ENCODE results near the gene MCC. TPM values are rescaled to one million over a fixed set of nuclear protein-coding genes. Genes with fewer than 3 reads are reported as not detected.

MCC gene
- total RNA-seq, 2 experiments from 2014 or later: 0.25 TPM; not detected in 1

- Histone ChIP-seq H3K4me3 (ENCODE audit: low read depth, low read length, poor library complexity, severe bottlenecking) (no peak overlapping the region), H3K9me3 (ENCODE audit: low read length) (no peaks in the 10 kb centered on the region), H3K4me2 (ENCODE audit: low read length) (no peak overlapping the region), H3K79me2 (ENCODE audit: insufficient read depth, low read depth, low read length) (peaks cover 20% of the 10 kb centered on the region; the same call in 1 of the 2 replicates), H2AFZ (ENCODE audit: low read length) (no peak overlapping the region), H4K20me1 (ENCODE audit: insufficient read depth, low read length) (peaks cover 11% of the 10 kb centered on the region; the same call in 1 of the 2 replicates), H3K4me1 (ENCODE audit: insufficient read depth, low read length, poor library complexity, severe bottlenecking) (no peaks in the 10 kb centered on the region), H3K36me3 (ENCODE audit: insufficient read depth, low read length) (peaks cover 87% of the 10 kb centered on the region), H3K9me2 (ENCODE audit: insufficient read depth, low read length) (no peaks in the 10 kb centered on the region), H3K27ac (ENCODE audit: low read depth, low read length, poor library complexity, severe bottlenecking) (no peak overlapping the region)
- POLR2A ChIA-PET: interaction anchor here (0.9 to 1.6 kb wide), 3 partner anchors 16 to 76 kb away, joined by 3 to 4 read pairs (median 4); no protein-coding TSS in a partner anchor
- DNase-seq (ENCODE audit: low spot score): no peak
- intact Hi-C loops (cut with micrococcal nuclease; ENCODE audit: unreplicated experiment): no loop called here
- BruUV-seq (replicated peaks): no TSS peak
- CTCF ChIA-PET (ENCODE audit: unreplicated experiment): no interaction called here
- TF ChIP-seq, protein P1, sequence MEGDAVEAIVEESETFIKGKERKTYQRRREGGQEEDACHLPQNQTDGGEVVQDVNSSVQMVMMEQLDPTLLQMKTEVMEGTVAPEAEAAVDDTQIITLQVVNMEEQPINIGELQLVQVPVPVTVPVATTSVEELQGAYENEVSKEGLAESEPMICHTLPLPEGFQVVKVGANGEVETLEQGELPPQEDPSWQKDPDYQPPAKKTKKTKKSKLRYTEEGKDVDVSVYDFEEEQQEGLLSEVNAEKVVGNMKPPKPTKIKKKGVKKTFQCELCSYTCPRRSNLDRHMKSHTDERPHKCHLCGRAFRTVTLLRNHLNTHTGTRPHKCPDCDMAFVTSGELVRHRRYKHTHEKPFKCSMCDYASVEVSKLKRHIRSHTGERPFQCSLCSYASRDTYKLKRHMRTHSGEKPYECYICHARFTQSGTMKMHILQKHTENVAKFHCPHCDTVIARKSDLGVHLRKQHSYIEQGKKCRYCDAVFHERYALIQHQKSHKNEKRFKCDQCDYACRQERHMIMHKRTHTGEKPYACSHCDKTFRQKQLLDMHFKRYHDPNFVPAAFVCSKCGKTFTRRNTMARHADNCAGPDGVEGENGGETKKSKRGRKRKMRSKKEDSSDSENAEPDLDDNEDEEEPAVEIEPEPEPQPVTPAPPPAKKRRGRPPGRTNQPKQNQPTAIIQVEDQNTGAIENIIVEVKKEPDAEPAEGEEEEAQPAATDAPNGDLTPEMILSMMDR (conservative IDR thresholded peaks at IDR 0.05; ENCODE audit: low read length): no peak
- no peak for TF ChIP-seq EZH2phosphoT487 (IDR thresholded peaks at IDR 0.05; ENCODE audit: borderline replicate concordance, low read depth, low read length)
Measured at GRCh38 chr5:113002423-113002822, 485.8 kb downstream of the MCC start.

GRCh38 chr5:113000466-113000865, 487.8 kb downstream of the MCC start:
- BruUV-seq (replicated peaks): no TSS peak
- Histone ChIP-seq H3K4me2 (ENCODE audit: low read length) (no peak overlapping the region), H3K9me2 (ENCODE audit: insufficient read depth, low read length) (no peaks in the 10 kb centered on the region), H3K36me3 (ENCODE audit: insufficient read depth, low read length) (peaks cover 91% of the 10 kb centered on the region), H4K20me1 (ENCODE audit: insufficient read depth, low read length) (peaks cover 11% of the 10 kb centered on the region; the same call in 1 of the 2 replicates), H2AFZ (ENCODE audit: low read length) (no peak overlapping the region), H3K9me3 (ENCODE audit: low read length) (no peaks in the 10 kb centered on the region), H3K27ac (ENCODE audit: low read depth, low read length, poor library complexity, severe bottlenecking) (no peak overlapping the region), H3K4me1 (ENCODE audit: insufficient read depth, low read length, poor library complexity, severe bottlenecking) (no peaks in the 10 kb centered on the region), H3K4me3 (ENCODE audit: low read depth, low read length, poor library complexity, severe bottlenecking) (no peak overlapping the region), H3K79me2 (ENCODE audit: insufficient read depth, low read depth, low read length) (peaks cover 33% of the 10 kb centered on the region; the same call in 1 of the 2 replicates)
- TF ChIP-seq EZH2phosphoT487 (IDR thresholded peaks at IDR 0.05; ENCODE audit: borderline replicate concordance, low read depth, low read length): no peak
- TF ChIP-seq, protein P1 (conservative IDR thresholded peaks at IDR 0.05; ENCODE audit: low read length): no peak
- ChIA-PET CTCF (ENCODE audit: unreplicated experiment) (no interaction called here), POLR2A (interaction anchor here (0.6 to 1.2 kb wide), 2 partner anchors 560 to 616 kb away, joined by 6 to 7 read pairs; no protein-coding TSS in a partner anchor)
- no peak for DNase-seq (ENCODE audit: low spot score)
- intact Hi-C loops (cut with micrococcal nuclease; ENCODE audit: unreplicated experiment): no loop called here

- CTCF ChIA-PET (ENCODE audit: unreplicated experiment): no interaction called here
- TF ChIP-seq, protein P1 (conservative IDR thresholded peaks at IDR 0.05; ENCODE audit: low read length): no peak
- TF ChIP-seq EZH2phosphoT487 (IDR thresholded peaks at IDR 0.05; ENCODE audit: borderline replicate concordance, low read depth, low read length): no peak
- no TSS peak for BruUV-seq (replicated peaks)
- Histone ChIP-seq H3K9me2 (ENCODE audit: insufficient read depth, low read length) (no peaks in the 10 kb centered on the region), H3K36me3 (ENCODE audit: insufficient read depth, low read length) (peaks cover 84% of the 10 kb centered on the region), H3K4me3 (ENCODE audit: low read depth, low read length, poor library complexity, severe bottlenecking) (no peak overlapping the region), H3K4me1 (ENCODE audit: insufficient read depth, low read length, poor library complexity, severe bottlenecking) (no peaks in the 10 kb centered on the region), H3K9me3 (ENCODE audit: low read length) (no peaks in the 10 kb centered on the region), H4K20me1 (ENCODE audit: insufficient read depth, low read length) (peaks cover 11% of the 10 kb centered on the region; the same call in 1 of the 2 replicates), H3K4me2 (ENCODE audit: low read length) (no peak overlapping the region), H3K79me2 (ENCODE audit: insufficient read depth, low read depth, low read length) (peaks cover 33% of the 10 kb centered on the region; the same call in 1 of the 2 replicates), H3K27ac (ENCODE audit: low read depth, low read length, poor library complexity, severe bottlenecking) (no peak overlapping the region), H2AFZ (ENCODE audit: low read length) (no peak overlapping the region)
- DNase-seq (ENCODE audit: low spot score): no peak
- intact Hi-C loops (cut with micrococcal nuclease; ENCODE audit: unreplicated experiment): no loop called here
- POLR2A ChIA-PET: no interaction called here
Measured at GRCh38 chr5:112998296-112998695, 490.0 kb downstream of the MCC start.
